ENCODE measurements around the gene UBN2. TPM values are rescaled to one million over a fixed set of nuclear protein-coding genes. Genes with fewer than 3 reads are reported as not detected.

UBN2 gene
- total and polyA plus RNA-seq, 10 of the 15 experiments (the other 5 are each of a cell fraction or from before 2014, with no cell fraction given), result 0.27 to 8.5 (median 2.5) TPM

GRCh38 chr7:139241258-139241657 lies 10.2 kb downstream of the UBN2 start:
- Histone ChIP-seq H3K79me2 (ENCODE audit: control insufficient read depth, insufficient read depth, low read length) (no peaks in the 10 kb centered on the region), H3K4me3 (no peak overlapping the region), H3K9ac (ENCODE audit: control insufficient read depth, insufficient read depth, low read length) (no peak overlapping the region), H3K4me1 (ENCODE audit: control insufficient read depth, insufficient read depth, low read length) (no peaks in the 10 kb centered on the region), H4K20me1 (ENCODE audit: control insufficient read depth, insufficient read depth) (no peaks in the 10 kb centered on the region), H3K4me2 (ENCODE audit: control insufficient read depth, insufficient read depth) (no peak overlapping the region), H3K36me3 (ENCODE audit: control insufficient read depth in 2 of 2, insufficient read depth in 2 of 2, low read length in 1 of 2) (peaks cover 0 to 7% of the 10 kb centered on the region in 2 experiments; a peak in 3 of 4 replicates), H3K27me3 (replicated peaks in 1 of 2; ENCODE audit: control insufficient read depth in 2 of 2, insufficient read depth in 2 of 2, low read length in 1 of 2) (no peaks in the 10 kb centered on the region), H2AFZ (ENCODE audit: control insufficient read depth, low read depth, low read length) (no peak overlapping the region), H3K27ac (ENCODE audit: control insufficient read depth, insufficient read depth) (no peak overlapping the region), H3K9me3 (replicated peaks; ENCODE audit: control insufficient read depth, insufficient read depth, low read length) (no peaks in the 10 kb centered on the region)
- SMC1A ChIA-PET (ENCODE audit: uncharacterized antibody, unreplicated experiment), result no interaction called here
- ATAC-seq, result no peak
- BruUV-seq (replicated peaks), result no TSS peak
- POLR2A ChIA-PET, result no interaction called here
- in situ Hi-C loops (cut with MboI), result no loop called here
- CTCF ChIA-PET, result no interaction called here
- no peak for DNase-seq (ENCODE audit: low read depth, low spot score)
- RAD21 ChIA-PET (ENCODE audit: unreplicated experiment), result no interaction called here
- TF ChIP-seq SMARCA5 (IDR thresholded peaks at IDR 0.05) (no peak), PAX8 (IDR thresholded peaks at IDR 0.05) (no peak), PAX5 (IDR thresholded peaks at IDR 0.05; ENCODE audit: borderline replicate concordance, low read depth, low read length) (no peak), IRF3 (IDR thresholded peaks at IDR 0.05) (no peak), ZNF217 (IDR thresholded peaks at IDR 0.05) (no peak), CBX3 (IDR thresholded peaks at IDR 0.05; ENCODE audit: borderline replicate concordance, low read depth) (no peak), STAT1 (conservative IDR thresholded peaks at IDR 0.05) (no peak), KDM1A (IDR thresholded peaks at IDR 0.05; ENCODE audit: borderline replicate concordance) (no peak), IKZF1 (conservative IDR thresholded peaks at IDR 0.05) (no peak), ZNF274 (IDR thresholded peaks at IDR 0.05; ENCODE audit: insufficient read depth, insufficient read length) (no peak), TCF12 (IDR thresholded peaks at IDR 0.05; ENCODE audit: low read depth, low read length) (no peak), CEBPB (IDR thresholded peaks at IDR 0.05; ENCODE audit: borderline replicate concordance in 1 of 2, low read depth in 2 of 2, low read length in 2 of 2) (no peak)
- no peak for FAIRE-seq
- intact Hi-C loops (cut with micrococcal nuclease; ENCODE audit: unreplicated experiment), result no loop called here
